Lower lobe of right lung (tissue), 2 donors: ENCODE measurements around the gene MGRN1. TPM values are rescaled to one million over a fixed set of nuclear protein-coding genes. Genes with fewer than 3 reads are reported as not detected.

Experiments used
- ATAC-seq, 2 donors: fragments of 200-7000 bp; cut with Tn5 transposase; one replicate each; pipeline ENCODE4 v1.9.1; 2020 to 2022; ENCODE audit warnings: mild to moderate bottlenecking in 2 of 2, moderate library complexity in 2 of 2
- DNase-seq: peaks from one replicate; pipeline ENCODE4 v3.0.0-alpha.2; 2020
- H3K27ac ChIP-seq: fragments of 200-600 bp; one replicate; pipeline ENCODE4 v1.8.0; 2022
- H3K27me3 ChIP-seq: fragments of 200-600 bp; one replicate; pipeline ENCODE4 v1.8.0; 2022; ENCODE audit warnings: low read depth
- H3K36me3 ChIP-seq: fragments of 200-600 bp; one replicate; pipeline ENCODE4 v1.8.0; 2022; ENCODE audit warnings: mild to moderate bottlenecking
- H3K4me1 ChIP-seq: fragments of 200-600 bp; one replicate; pipeline ENCODE4 v1.8.0; 2022
- H3K4me3 ChIP-seq: fragments of 200-600 bp; one replicate; pipeline ENCODE4 v1.8.0; 2022; ENCODE audit warnings: mild to moderate bottlenecking
- H3K9me3 ChIP-seq: fragments of 200-600 bp; one replicate; pipeline ENCODE4 v1.8.0; 2022
- intact Hi-C: fragments of 100-400 bp; cut with DNase I; formaldehyde crosslinking; loops from one replicate; pipeline ENCODE4 v1.11.0; 2022
- total RNA-seq: library from RNA; stranded (reverse); fragmentation: NEBNext Ultra II Directional; extraction: Animal tissue kit (Norgen Biotek cat#: 25700); gene quantifications from one replicate; pipeline ENCODE4 v1.2.1, GENCODE V29; 2021
- TF ChIP-seq, protein P1 (sequence below): fragments of 200-600 bp; IDR thresholded peaks from one replicate; pipeline ENCODE4 v1.8.0; 2022; ENCODE audit warnings: antibody characterized with exemption, mild to moderate bottlenecking
- donor health status: DM: no; HTN: yes; CAD: no; lungs with severe emphysema.

Gene MGRN1
- total RNA-seq, 1 donor from 2014 or later: 75.7 TPM

DNA sequence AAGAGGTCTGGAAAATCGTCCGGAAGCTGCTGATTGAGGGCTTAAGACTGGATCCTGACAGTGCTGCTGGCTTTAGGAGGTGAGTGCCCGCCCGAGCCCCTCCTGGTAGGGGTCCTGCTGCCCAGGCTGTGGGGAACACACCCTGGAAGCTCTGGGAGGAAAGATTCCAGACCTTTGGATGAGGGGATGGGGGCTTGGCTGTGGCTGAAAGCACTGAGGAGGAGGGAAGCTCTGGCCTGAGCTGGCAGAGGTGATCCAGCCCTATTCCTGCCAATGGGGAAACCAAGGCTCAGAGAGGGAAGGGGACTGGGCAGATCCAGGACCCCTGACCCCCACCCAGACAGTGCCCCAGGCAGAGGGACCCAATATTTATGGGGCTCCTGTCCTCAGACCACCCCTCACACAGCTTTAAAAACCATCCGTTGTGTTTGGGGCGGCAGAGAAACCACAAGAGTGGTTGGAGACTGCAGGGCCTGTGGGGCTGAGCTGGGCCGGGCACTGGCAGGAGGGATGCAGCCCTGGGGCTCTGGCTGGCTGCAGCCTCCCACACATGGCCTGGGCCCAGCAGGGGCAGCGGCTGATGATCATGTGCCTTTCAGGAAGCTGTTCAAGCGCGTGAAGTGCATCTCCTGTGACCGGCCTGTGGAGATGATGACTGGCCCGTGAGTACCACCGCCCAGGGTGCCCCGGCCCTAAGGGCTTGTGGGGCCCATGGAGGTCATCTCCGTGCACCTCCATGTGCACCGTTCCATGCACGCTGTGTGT lies 32.7 kb upstream of the MGRN1 start:
- intact Hi-C loops: no loop called here
- Histone ChIP-seq H3K36me3 (no peaks in the 10 kb centered on the region), H3K9me3 (no peaks in the 10 kb centered on the region), H3K4me1 (no peaks in the 10 kb centered on the region), H3K27me3 (no peaks in the 10 kb centered on the region), H3K27ac (no peak overlapping the region), H3K4me3 (no peak overlapping the region)
- TF ChIP-seq, protein P1, sequence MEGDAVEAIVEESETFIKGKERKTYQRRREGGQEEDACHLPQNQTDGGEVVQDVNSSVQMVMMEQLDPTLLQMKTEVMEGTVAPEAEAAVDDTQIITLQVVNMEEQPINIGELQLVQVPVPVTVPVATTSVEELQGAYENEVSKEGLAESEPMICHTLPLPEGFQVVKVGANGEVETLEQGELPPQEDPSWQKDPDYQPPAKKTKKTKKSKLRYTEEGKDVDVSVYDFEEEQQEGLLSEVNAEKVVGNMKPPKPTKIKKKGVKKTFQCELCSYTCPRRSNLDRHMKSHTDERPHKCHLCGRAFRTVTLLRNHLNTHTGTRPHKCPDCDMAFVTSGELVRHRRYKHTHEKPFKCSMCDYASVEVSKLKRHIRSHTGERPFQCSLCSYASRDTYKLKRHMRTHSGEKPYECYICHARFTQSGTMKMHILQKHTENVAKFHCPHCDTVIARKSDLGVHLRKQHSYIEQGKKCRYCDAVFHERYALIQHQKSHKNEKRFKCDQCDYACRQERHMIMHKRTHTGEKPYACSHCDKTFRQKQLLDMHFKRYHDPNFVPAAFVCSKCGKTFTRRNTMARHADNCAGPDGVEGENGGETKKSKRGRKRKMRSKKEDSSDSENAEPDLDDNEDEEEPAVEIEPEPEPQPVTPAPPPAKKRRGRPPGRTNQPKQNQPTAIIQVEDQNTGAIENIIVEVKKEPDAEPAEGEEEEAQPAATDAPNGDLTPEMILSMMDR: no peak
- ATAC-seq (no peak), DNase-seq (no peak)

- ATAC-seq: no peak
- Histone ChIP-seq H3K27me3 (no peaks in the 10 kb centered on the region), H3K4me1 (no peaks in the 10 kb centered on the region), H3K9me3 (no peaks in the 10 kb centered on the region), H3K27ac (no peak overlapping the region), H3K4me3 (no peak overlapping the region), H3K36me3 (no peaks in the 10 kb centered on the region)
- intact Hi-C loops: no loop called here
- DNase-seq: no peak
- TF ChIP-seq, protein P1: no peak
Measured at GRCh38 chr16:4593086-4593485, 31.5 kb upstream of the MGRN1 start.

DNA sequence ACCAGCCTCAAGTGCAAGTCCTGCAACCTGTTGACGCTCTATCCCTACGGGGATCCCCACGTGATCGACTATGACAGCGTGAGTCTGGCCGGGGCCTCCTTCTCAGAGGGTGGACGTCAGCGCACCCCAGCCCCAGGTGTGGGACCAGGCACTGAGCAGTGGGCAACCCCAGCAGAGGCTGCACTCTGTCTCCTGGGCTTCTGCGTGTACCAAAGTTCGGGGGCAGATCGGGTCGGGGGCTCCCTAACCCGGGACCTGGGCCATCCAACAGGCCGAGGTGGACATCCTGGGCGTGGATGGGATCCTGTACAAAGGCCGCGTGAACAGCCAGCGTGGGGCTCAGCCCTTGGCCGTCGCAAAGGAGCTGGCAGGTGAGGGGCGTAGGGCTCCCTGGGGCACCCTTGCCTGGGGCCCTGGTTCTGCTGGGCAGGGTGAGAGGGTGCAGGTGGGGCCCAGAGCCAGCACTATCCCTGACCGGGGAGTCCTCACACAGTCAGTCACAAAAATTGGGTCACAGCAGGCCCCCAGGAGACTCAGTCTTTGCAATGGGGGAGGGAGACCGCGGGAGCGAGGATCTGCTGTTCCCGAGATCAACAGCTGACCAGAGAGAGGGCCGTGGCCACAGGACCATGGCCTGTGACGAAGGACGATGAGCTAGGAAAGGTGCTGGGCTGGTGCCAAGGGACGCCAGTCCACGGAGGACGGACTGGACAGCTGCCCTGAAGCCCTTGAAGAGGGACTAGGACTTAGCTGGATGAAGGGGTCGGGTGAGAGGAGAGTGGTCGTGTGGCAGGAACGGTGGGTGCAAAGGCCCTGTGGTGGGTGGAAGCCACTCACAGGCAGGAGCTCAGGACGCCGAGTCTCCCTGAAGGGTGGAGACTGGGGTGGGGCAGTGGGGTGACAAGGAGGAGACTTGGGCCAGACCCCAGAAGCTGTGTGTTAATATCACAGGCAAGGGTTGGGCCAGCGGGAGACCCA lies 29.9 kb upstream of the MGRN1 start:
- Histone ChIP-seq H3K27ac (no peak overlapping the region), H3K4me1 (no peaks in the 10 kb centered on the region), H3K27me3 (no peaks in the 10 kb centered on the region), H3K4me3 (no peak overlapping the region), H3K36me3 (no peaks in the 10 kb centered on the region), H3K9me3 (no peaks in the 10 kb centered on the region)
- intact Hi-C loops: no loop called here
- DNase-seq (no peak), ATAC-seq (no peak)
- TF ChIP-seq, protein P1: no peak

DNA sequence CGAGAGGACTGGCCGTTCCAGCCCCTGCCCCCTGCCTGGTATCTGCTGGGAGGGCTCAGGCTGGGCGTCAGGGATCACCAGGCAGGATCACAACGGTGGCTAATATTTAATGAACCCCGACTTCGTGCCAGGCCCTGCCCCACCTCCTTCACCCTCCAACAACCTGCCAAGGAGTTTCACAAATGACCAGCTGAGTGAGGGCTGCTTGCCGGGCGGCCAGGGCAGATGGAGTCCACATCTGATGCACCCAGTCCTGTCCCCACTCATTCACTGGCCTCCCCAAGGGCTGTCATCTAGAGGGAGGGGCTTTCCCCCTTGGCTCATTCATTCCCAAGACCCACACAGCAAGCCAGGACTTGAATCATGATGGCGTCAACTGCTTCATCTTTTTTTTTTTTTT lies 27.5 kb upstream of the MGRN1 start:
- TF ChIP-seq, protein P1: no peak
- peak; percentile 38 to 64 for ATAC-seq
- no peaks in the 10 kb centered on the region for H3K36me3 ChIP-seq
- no peak overlapping the region for H3K4me3 ChIP-seq
- H3K9me3 ChIP-seq: no peaks in the 10 kb centered on the region
- no peak for DNase-seq
- no peak overlapping the region for H3K27ac ChIP-seq
- intact Hi-C loops: no loop called here
- H3K27me3 ChIP-seq: peaks cover 3% of the 10 kb centered on the region
- peaks cover 6% of the 10 kb centered on the region for H3K4me1 ChIP-seq

DNA sequence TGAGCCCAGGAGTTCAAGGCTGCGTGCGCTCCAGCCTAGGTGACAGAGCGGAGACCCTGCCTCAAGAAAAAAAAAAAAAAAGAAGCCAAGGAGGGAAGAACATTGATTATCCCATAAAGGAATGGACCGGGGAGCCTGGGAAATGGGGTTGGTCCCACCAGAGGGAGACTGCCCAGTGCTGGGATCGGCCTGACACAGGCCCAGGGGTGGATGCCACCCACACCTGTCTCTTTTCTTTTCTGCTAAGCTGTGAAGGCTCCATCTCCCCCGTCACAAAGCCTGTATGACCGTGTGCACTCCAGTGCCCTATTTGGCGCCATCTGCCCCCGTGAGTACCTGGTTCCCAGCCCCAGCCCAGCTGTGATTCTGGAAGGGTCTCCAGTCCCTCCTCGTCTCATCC lies 25.6 kb upstream of the MGRN1 start:
- ATAC-seq: no peak
- TF ChIP-seq, protein P1: no peak
- intact Hi-C loops: no loop called here

More for the DNA sequence above, 25.6 kb upstream of the MGRN1 start:
- no peak overlapping the region for H3K4me3 ChIP-seq
- no peaks in the 10 kb centered on the region for H3K36me3 ChIP-seq
- no peak for DNase-seq
- H3K9me3 ChIP-seq: no peaks in the 10 kb centered on the region
- H3K27me3 ChIP-seq: peaks cover 3% of the 10 kb centered on the region
- H3K27ac ChIP-seq: no peak overlapping the region
- peaks cover 6% of the 10 kb centered on the region for H3K4me1 ChIP-seq
